MCF 10A (cell line): ENCODE results near the gene GSTA5. TPM values are rescaled to one million over a fixed set of nuclear protein-coding genes. Genes with fewer than 3 reads are reported as not detected.
"Not testable (repeated sequence)": the region's sequence is repeated elsewhere in the genome, so short reads cannot be mapped to it uniquely, and the experiment has no call there.

Source experiments
- BruUV-seq: library from RNA; stranded (reverse); fragments of 400-500 nt; replicated peaks from 2 replicates; lab custom pipeline; 2021; lab: Mats Ljungman, UMichigan
- CTCF ChIA-PET: fragments of 300-600 bp; sonication (Branson Sonifier 250); formaldehyde crosslinking; extraction: SDS; loops from one replicate; lab custom pipeline; 2021; ENCODE audit warnings: antibody characterized with exemption, inconsistent platforms; lab: Yijun Ruan, JAX
- POLR2A ChIA-PET: fragments of 300-600, 350-650 bp; sonication (Branson Sonifier 250); formaldehyde crosslinking; extraction: SDS; loops from one replicate; lab custom pipeline; 2020; ENCODE audit warnings: antibody characterized with exemption, inconsistent platforms; lab: Yijun Ruan, JAX
- DNase-seq: peaks from one replicate; pipeline ENCODE4 v3.0.0-alpha.2; 2018; ENCODE audit not compliant: unreplicated experiment
- H3K27ac Mint-ChIP-seq: one replicate; pipeline ENCODE4 v1.8.0; 2022; ENCODE audit warnings: mild to moderate bottlenecking, low read depth, mixed read lengths; ENCODE audit not compliant: unreplicated experiment
- H3K27me3 Mint-ChIP-seq: one replicate; pipeline ENCODE4 v1.8.0; 2022; ENCODE audit warnings: mixed read lengths; ENCODE audit not compliant: insufficient read depth, unreplicated experiment
- H3K36me3 Mint-ChIP-seq: one replicate; pipeline ENCODE4 v1.8.0; 2022; ENCODE audit warnings: mild to moderate bottlenecking, moderate library complexity, mixed read lengths; ENCODE audit not compliant: insufficient read depth, unreplicated experiment
- H3K4me1 Mint-ChIP-seq: one replicate; pipeline ENCODE4 v1.8.0; 2022; ENCODE audit warnings: mixed read lengths; ENCODE audit not compliant: insufficient read depth, unreplicated experiment
- H3K4me3 Mint-ChIP-seq: one replicate; pipeline ENCODE4 v1.8.0; 2022; ENCODE audit warnings: mild to moderate bottlenecking, moderate library complexity, mixed read lengths; ENCODE audit not compliant: unreplicated experiment
- H3K9me3 Mint-ChIP-seq: one replicate; pipeline ENCODE4 v1.8.0; 2022; ENCODE audit warnings: mixed read lengths; ENCODE audit not compliant: unreplicated experiment
- CTCF ChIP-seq: fragments of 200-600 bp; IDR thresholded peaks from one replicate; pipeline ENCODE4 v1.8.0; 2022; ENCODE audit warnings: antibody characterized with exemption, mild to moderate bottlenecking; ENCODE audit not compliant: unreplicated experiment
- intact Hi-C: fragments of 100-400 bp; cut with micrococcal nuclease; formaldehyde crosslinking; loops from 2 replicates; pipeline ENCODE4 v1.14.1; 2022
- total RNA-seq: library from RNA; stranded (reverse); gene quantifications from 2 replicates; pipeline ENCODE4 v1.2.3, GENCODE V29; 2022

Gene GSTA5
- total RNA-seq, 1 experiment from 2014 or later, result not detected

GRCh38 chr6:52868240-52868639, 27.6 kb upstream of the GSTA5 start:
- H3K36me3 Mint-ChIP-seq, result no peaks in the 10 kb centered on the region
- peaks cover 8% of the 10 kb centered on the region for H3K4me1 Mint-ChIP-seq
- no peak overlapping the region for H3K4me3 Mint-ChIP-seq
- ChIA-PET POLR2A (no interaction called here), CTCF (no interaction called here)
- intact Hi-C loops, result no loop called here
- no peak overlapping the region for H3K27ac Mint-ChIP-seq
- BruUV-seq, result no TSS peak
- TF ChIP-seq CTCF, result no peak
- H3K9me3 Mint-ChIP-seq, result no peaks in the 10 kb centered on the region
- DNase-seq, result no peak
- H3K27me3 Mint-ChIP-seq, result peaks cover 41% of the 10 kb centered on the region

GRCh38 chr6:52861151-52861550, 20.5 kb upstream of the GSTA5 start:
- BruUV-seq, POLR2A ChIA-PET, H3K4me3 Mint-ChIP-seq, intact Hi-C loops, H3K9me3 Mint-ChIP-seq, H3K27ac Mint-ChIP-seq, H3K4me1 Mint-ChIP-seq, H3K36me3 Mint-ChIP-seq, DNase-seq, CTCF ChIA-PET: not testable (repeated sequence)
- peaks cover 70% of the 10 kb centered on the region for H3K27me3 Mint-ChIP-seq

DNA sequence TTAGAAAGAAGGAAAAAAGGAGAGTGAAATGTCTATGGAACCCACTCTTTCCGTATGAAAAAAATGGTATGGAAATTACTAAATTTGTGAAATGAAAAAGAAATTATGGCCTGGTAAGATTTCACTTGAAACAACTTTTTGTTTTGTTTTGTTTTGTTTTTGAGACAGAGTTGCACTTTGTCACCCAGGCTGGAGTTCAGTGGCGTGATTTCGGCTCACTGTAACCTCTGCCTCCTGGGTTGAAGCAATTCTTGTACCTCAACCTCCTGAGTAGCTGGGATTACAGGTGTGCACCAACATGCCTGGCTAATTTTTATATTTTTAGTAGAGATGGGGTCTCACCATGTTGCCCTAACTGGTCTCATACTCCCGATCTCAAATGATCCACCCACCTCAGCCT, 17.8 kb upstream of the GSTA5 start:
- no peaks in the 10 kb centered on the region for H3K9me3 Mint-ChIP-seq
- no peak overlapping the region for H3K27ac Mint-ChIP-seq
- TF ChIP-seq CTCF, result no peak
- no peaks in the 10 kb centered on the region for H3K36me3 Mint-ChIP-seq
- ChIA-PET CTCF (interaction anchor here (0.6 kb wide), 1 partner anchor 225 kb away, joined by 3 read pairs; no protein-coding TSS in a partner anchor), POLR2A (no interaction called here)
- intact Hi-C loops, result no loop called here
- H3K4me3 Mint-ChIP-seq, result no peak overlapping the region
- BruUV-seq, result no TSS peak
- DNase-seq, result no peak
- H3K27me3 Mint-ChIP-seq, result peaks cover 74% of the 10 kb centered on the region
- H3K4me1 Mint-ChIP-seq, result no peaks in the 10 kb centered on the region

GRCh38 chr6:52856137-52856536, 15.5 kb upstream of the GSTA5 start:
- intact Hi-C loops, result not testable (repeated sequence)

DNA sequence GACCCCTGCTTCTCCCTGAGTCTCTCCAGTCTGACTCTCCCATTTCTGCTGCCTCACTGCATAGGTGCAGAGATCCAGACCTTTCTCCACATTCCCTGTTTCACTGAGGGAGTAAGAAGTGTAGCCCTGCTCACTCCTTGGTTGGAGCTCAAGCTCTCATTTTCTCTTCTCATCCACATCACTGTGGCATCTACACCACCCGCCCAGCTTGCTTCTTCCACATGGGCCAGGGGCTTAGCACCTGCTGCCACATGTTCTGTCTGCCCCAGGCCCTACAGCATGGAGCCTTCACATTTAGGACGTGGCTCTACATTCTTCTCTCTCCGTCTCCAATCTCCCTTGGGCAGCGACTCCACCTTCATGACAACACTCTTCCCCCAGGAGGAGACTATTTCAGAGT, 8.5 kb upstream of the GSTA5 start:
- Mint-ChIP-seq H3K9me3 (no peaks in the 10 kb centered on the region), H3K27ac (no peak overlapping the region), H3K4me3 (no peak overlapping the region), H3K36me3 (no peaks in the 10 kb centered on the region), H3K27me3 (peaks cover 56% of the 10 kb centered on the region), H3K4me1 (no peaks in the 10 kb centered on the region)
- ChIA-PET CTCF (no interaction called here), POLR2A (no interaction called here)
- BruUV-seq, result no TSS peak
- no peak for DNase-seq
- intact Hi-C loops, result no loop called here
- TF ChIP-seq CTCF, result no peak

More at GRCh38 chr6:52856137-52856536, 15.5 kb upstream of the GSTA5 start:
- H3K36me3 Mint-ChIP-seq, BruUV-seq, H3K4me3 Mint-ChIP-seq, H3K9me3 Mint-ChIP-seq, H3K27ac Mint-ChIP-seq, H3K4me1 Mint-ChIP-seq, DNase-seq, POLR2A ChIA-PET: not testable (repeated sequence)
- CTCF ChIA-PET, result interaction anchor here (0.6 to 1.1 kb wide), 4 partner anchors 132 to 440 kb away, joined by 3 to 4 read pairs (median 3); no protein-coding TSS in a partner anchor
- H3K27me3 Mint-ChIP-seq, result peaks cover 77% of the 10 kb centered on the region
